ENCODE measurements around the gene APLF.

GRCh38 chr2:68589963-68590362 is 122.6 kb downstream of the APLF start:
- TF ChIP-seq POLR2AphosphoS5 (IDR thresholded peaks at IDR 0.05; ENCODE audit: low read depth) = no peak
- TF ChIP-seq REST (IDR thresholded peaks at IDR 0.05; ENCODE audit: insufficient replicate concordance, low read depth) = no peak

All from HL-60 (cell line).